Esophagus squamous epithelium (tissue), 5 donors: ENCODE results near the gene ZDHHC18. TPM values are rescaled to one million over a fixed set of nuclear protein-coding genes. Genes with fewer than 3 reads are reported as not detected.
"Not testable (repeated sequence)": the region's sequence is repeated elsewhere in the genome, so short reads cannot be mapped to it uniquely, and the experiment has no call there.

ENCODE experiments used
- DNase-seq: peaks from one replicate; lab custom pipeline; 2025; lab: John Stamatoyannopoulos, UW
- H3K27ac ChIP-seq, 4 donors: fragments of 200-600 bp; sonication (generic); one replicate each; pipeline ENCODE4 v1.5.1; 2016 to 2019; ENCODE audit warnings: mild to moderate bottlenecking in 1 of 4
- H3K27me3 ChIP-seq, 4 donors: fragments of 200-600 bp; sonication (generic); 1 replicate in 3 of 4; 2 replicates in 1 of 4; pipeline versions ENCODE4 v1.5.1 to v1.6.0; 2017 to 2021; ENCODE audit warnings: antibody characterized with exemption in 1 of 4
- H3K36me3 ChIP-seq, 3 donors: fragments of 200-600 bp; sonication (generic); one replicate each; pipeline ENCODE4 v1.5.1; 2016 to 2019
- H3K4me1 ChIP-seq, 3 donors: fragments of 200-600 bp; sonication (generic); one replicate each; pipeline ENCODE4 v1.5.1; 2017 to 2019
- H3K4me3 ChIP-seq, 4 donors: fragments of 200-600 bp; sonication (generic); 1 replicate in 3 of 4; 2 replicates in 1 of 4; pipeline ENCODE4 v1.5.1; 2016 to 2019; ENCODE audit warnings: mild to moderate bottlenecking in 2 of 4, moderate library complexity in 1 of 4
- H3K9me3 ChIP-seq, 3 donors: fragments of 200-600 bp; sonication (generic); one replicate each; pipeline ENCODE4 v1.5.1; 2016 to 2019
- CTCF ChIP-seq, 6 experiments: fragments of 450-650 bp in 4 of 6; fragments of 200-600 bp in 2 of 6; sonication (generic) in 2 of 6; IDR thresholded peaks; one replicate each; pipeline ENCODE4 v1.5.1; 2016 to 2019; ENCODE audit warnings: antibody characterized with exemption in 6 of 6, mild to moderate bottlenecking in 4 of 6, moderate library complexity in 4 of 6
- POLR2A ChIP-seq, 4 donors: fragments of 450-650 bp; IDR thresholded peaks; one replicate each; pipeline ENCODE4 v1.6.1; 2017; ENCODE audit warnings: antibody characterized with exemption in 4 of 4, mild to moderate bottlenecking in 4 of 4, moderate library complexity in 3 of 4
- WGBS, 2 donors: methylation state at CpG; one replicate each; pipeline ENCODE4 v1.1.5; 2018; 5-methylcytosine and 5-hydroxymethylcytosine counted together
- intact Hi-C: fragments of 100-400 bp; cut with DNase I; formaldehyde crosslinking; loops from one replicate; pipeline ENCODE4 v1.15.0; 2022
- total RNA-seq, 4 donors: library from RNA; depleted of rRNA; stranded (reverse); fragments of >200 nt; gene quantifications; one replicate each; pipeline ENCODE4 v1.1.0, GENCODE V29; 2016
- donor health status: DM: yes; HTN: yes; CAD: no.

The ZDHHC18 gene
- total RNA-seq, 4 donors from 2014 or later, result 24.5 to 34.4 (median 29.4) TPM

DNA sequence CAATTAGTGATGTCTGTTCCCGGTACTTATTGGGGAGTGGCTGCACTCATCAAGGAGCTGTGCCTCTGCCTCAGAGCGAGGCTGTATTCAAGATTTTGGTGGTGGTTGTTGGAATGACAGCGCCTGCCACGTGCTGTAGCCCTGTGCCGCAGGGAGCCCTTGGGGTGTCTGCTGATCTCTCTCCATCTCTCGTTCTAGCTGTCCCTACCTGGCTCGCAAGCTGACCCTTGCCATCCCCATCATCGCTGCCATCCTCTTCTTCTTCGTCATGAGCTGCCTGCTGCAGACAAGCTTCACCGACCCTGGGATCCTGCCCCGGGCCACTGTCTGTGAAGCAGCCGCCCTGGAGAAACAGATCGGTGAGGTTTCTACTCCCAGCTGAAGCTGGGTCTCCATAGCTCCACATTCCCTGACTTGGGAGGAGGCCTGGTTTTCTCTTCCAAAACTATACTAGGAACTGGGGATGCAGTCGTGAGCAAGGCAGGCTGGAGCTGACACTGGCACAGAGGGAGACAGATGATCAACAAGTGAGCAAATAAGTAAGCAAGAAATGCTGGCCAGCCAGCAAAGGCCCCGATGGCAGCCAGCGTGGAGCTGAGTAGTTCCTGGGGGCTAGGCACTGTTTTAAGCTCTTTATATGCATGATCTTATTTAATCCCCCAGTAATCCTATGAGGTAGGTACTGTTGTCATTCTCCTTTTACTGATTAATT lies 5.9 kb downstream of the ZDHHC18 start:
- Histone ChIP-seq H3K27ac (no peak overlapping the region), H3K4me1 (peaks cover 22 to 47% (median 23%) of the 10 kb centered on the region in 3 donors), H3K4me3 (no peak overlapping the region), H3K9me3 (no peaks in the 10 kb centered on the region), H3K36me3 (peaks cover 7 to 79% (median 24%) of the 10 kb centered on the region in 3 donors), H3K27me3 (no peaks in the 10 kb centered on the region)
- TF ChIP-seq POLR2A (IDR thresholded peaks at IDR 0.05) (no peak), CTCF (IDR thresholded peaks at IDR 0.05) (no peak)
- no peak for DNase-seq
- intact Hi-C loops, result no loop called here
- WGBS, 2 donors, result 81 to 83% methylated on average over 10 to 13 of the region's 16 CpGs

DNA sequence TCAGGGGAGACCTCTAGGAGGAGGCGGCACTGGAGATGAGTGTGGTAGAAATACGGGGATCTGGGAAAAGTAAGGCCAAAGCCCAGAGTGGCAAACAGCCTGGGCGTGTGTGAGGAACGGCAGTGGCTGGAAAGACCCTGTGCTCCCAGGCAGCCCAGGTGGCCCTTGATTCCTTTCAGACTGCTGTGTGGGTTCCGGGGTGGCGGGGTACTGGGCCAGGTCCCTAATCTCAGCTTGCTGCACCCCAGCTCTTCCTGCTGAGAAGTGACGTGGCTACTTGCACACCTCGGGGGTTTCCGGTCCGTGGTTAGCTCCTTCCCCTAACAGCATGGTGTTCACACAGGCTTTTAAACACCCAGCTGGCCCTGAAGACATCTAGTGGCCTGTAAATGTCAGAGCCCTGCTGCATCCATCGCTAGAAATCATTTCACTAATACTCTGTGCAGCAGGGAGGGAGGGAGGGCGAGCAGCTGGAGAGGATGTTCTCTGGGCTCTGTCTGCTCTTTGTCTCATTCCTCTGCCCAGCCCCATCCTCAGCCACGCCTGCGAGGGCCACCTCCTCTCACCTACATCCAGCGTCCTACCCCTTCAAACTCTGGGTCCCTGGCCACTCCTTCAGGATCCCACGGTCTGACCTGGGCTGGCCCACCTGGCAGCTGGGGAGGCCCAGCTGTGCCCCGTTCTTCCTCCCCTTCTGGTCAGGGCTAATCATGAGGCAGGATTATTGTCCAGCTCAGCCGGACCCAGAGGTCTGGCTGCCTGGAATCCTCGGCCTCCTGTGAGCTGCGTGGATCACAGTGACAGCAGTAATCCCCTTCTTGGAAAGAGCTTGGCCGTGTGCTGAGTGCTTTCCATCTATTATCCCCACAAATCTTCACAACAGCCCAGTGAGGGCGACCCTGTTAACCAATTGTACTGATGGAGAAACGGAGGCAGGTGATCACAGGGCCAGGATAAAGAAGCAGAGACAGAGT lies 7.2 kb downstream of the ZDHHC18 start:
- TF ChIP-seq CTCF (IDR thresholded peaks at IDR 0.05), result peak in 2 of 6 experiments; percentile 3 to 10
- TF ChIP-seq POLR2A (IDR thresholded peaks at IDR 0.05), result peak in 1 of 4 donors; percentile 43
- peak; percentile 48 for DNase-seq
- intact Hi-C loops, result no loop called here
- WGBS, 2 donors, result 72 to 78% methylated on average over 14 to 20 of the region's 23 CpGs
- Histone ChIP-seq H3K27me3 (no peaks in the 10 kb centered on the region), H3K36me3 (peaks cover 10 to 92% (median 28%) of the 10 kb centered on the region in 3 donors), H3K27ac (peak overlapping the region in 3 of 4 donors; percentile 33 to 65 (median 41)), H3K9me3 (no peaks in the 10 kb centered on the region), H3K4me3 (no peak overlapping the region), H3K4me1 (peaks cover 9 to 34% (median 10%) of the 10 kb centered on the region in 3 donors)

DNA sequence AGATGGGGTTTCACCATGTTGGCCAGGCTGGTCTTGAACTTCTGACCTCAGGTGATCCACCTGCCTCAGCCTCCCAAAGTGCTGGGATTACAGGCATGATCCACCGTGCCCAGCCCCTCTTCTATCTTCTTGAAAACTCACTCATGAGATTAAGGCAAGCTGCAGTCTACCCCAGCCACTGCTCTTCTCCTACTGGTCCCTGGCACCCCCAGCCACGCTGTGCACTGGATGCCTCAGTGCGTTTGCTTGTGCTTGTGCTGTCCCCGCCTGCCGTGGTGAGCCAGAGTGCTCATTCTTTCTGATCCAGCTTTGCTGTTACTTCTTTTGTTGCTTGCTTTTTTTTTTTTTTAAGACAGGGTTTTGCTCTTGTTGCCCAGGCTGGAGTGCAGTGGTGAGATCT lies 11.2 kb downstream of the ZDHHC18 start:
- WGBS, 2 donors, result 80 to 97% methylated on average over 5 of the region's 5 CpGs
- H3K27me3 ChIP-seq, DNase-seq, H3K4me3 ChIP-seq, H3K27ac ChIP-seq, intact Hi-C loops, H3K9me3 ChIP-seq: not testable (repeated sequence)
- peaks cover 0 to 11% (median 0%) of the 10 kb centered on the region in 3 donors for H3K4me1 ChIP-seq
- peaks cover 14 to 99% (median 33%) of the 10 kb centered on the region in 3 donors for H3K36me3 ChIP-seq

GRCh38 chr1:26838474-26839338 lies 12.2 kb downstream of the ZDHHC18 start:
- no peak for DNase-seq
- 57 to 89% methylated on average over 3 to 4 of the region's 8 CpGs for WGBS, 2 donors
- Histone ChIP-seq H3K9me3 (no peaks in the 10 kb centered on the region), H3K27me3 (no peaks in the 10 kb centered on the region), H3K27ac (peak overlapping the region in 2 of 4 donors; percentile 17 to 59), H3K4me1 (peaks cover 0 to 13% (median 0%) of the 10 kb centered on the region in 3 donors), H3K4me3 (no peak overlapping the region), H3K36me3 (peaks cover 6 to 99% (median 33%) of the 10 kb centered on the region in 3 donors)
- intact Hi-C loops, result no loop called here
- no peak for TF ChIP-seq POLR2A (IDR thresholded peaks at IDR 0.05)

DNA sequence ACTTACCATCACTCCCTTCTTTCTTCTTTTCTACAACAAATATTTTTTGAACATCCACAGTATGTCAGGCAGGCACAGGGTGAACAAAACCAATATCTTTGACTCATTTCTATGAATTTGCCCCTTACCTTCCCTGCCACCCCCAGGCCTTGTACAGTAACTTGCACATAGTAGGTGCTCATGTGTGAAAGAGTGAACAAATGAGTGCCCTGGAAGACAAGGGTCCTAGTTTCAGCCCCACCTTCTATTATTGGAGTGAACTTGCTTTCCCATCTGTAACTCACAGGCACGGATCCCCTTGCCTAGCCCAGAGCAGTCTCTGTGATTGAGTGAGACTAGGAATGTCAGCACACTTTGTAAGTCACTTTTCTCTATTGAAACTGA lies 12.8 kb downstream of the ZDHHC18 start:
- peak overlapping the region in 2 of 4 donors; percentile 17 to 59 for H3K27ac ChIP-seq
- intact Hi-C loops, result no loop called here

More for the DNA sequence above, 12.8 kb downstream of the ZDHHC18 start:
- DNase-seq, result no peak
- H3K4me3 ChIP-seq, result no peak overlapping the region
- WGBS, 2 donors, result 100% methylated on average over 1 of the region's 1 CpG
- no peaks in the 10 kb centered on the region for H3K27me3 ChIP-seq
- no peaks in the 10 kb centered on the region for H3K9me3 ChIP-seq
- H3K36me3 ChIP-seq, result peaks cover 6 to 99% (median 28%) of the 10 kb centered on the region in 3 donors
- peaks cover 0 to 14% (median 0%) of the 10 kb centered on the region in 3 donors for H3K4me1 ChIP-seq
- TF ChIP-seq POLR2A (IDR thresholded peaks at IDR 0.05) (no peak), CTCF (IDR thresholded peaks at IDR 0.05) (no peak)
